Neural progenitor cell (in vitro differentiated cells): ENCODE results near the gene CHPF. TPM values are rescaled to one million over a fixed set of nuclear protein-coding genes. Genes with fewer than 3 reads are reported as not detected.

Experiments
- DNase-seq: peaks from one replicate; pipeline ENCODE4 v3.0.0-alpha.2; 2016; ENCODE audit warnings: low spot score
- H2AFZ ChIP-seq: fragments of 200-600 bp; sonication (generic); replicated peaks from 2 replicates; pipeline ENCODE4 v1.6.1; 2016; ENCODE audit warnings: antibody characterized with exemption
- H3F3A ChIP-seq: fragments of 200-600 bp; sonication (generic); 2 replicates; pipeline ENCODE4 v1.6.1; 2016; ENCODE audit warnings: antibody characterized with exemption, low read depth
- H3K27ac ChIP-seq: fragments of 200-600 bp; sonication (generic); 2 replicates; pipeline ENCODE4 v1.5.1; 2016; ENCODE audit warnings: mild to moderate bottlenecking
- H3K27me3 ChIP-seq: fragments of 200-600 bp; sonication (generic); 2 replicates; pipeline ENCODE4 v1.6.1; 2016; ENCODE audit warnings: mild to moderate bottlenecking, moderate library complexity
- H3K36me3 ChIP-seq: fragments of 200-600 bp; sonication (generic); 2 replicates; pipeline ENCODE4 v1.5.1; 2016
- H3K4me1 ChIP-seq: fragments of 200-600 bp; sonication (generic); 2 replicates; pipeline ENCODE4 v1.6.1; 2016; ENCODE audit warnings: mixed run types
- H3K4me2 ChIP-seq: fragments of 200-600 bp; sonication (generic); 2 replicates; pipeline ENCODE4 v1.6.1; 2016
- H3K4me3 ChIP-seq: fragments of 200-600 bp; sonication (generic); 2 replicates; pipeline ENCODE4 v1.5.1; 2016
- H3K79me2 ChIP-seq: fragments of 200-600 bp; sonication (generic); 2 replicates; pipeline ENCODE4 v1.6.1; 2016; ENCODE audit warnings: low read depth
- H3K9ac ChIP-seq: fragments of 200-600 bp; sonication (generic); 2 replicates; pipeline ENCODE4 v1.6.1; 2016
- H3K9me3 ChIP-seq: fragments of 200-600 bp; sonication (generic); 2 replicates; pipeline ENCODE4 v1.5.1; 2016; ENCODE audit warnings: low read depth
- H4K20me1 ChIP-seq: fragments of 200-600 bp; sonication (generic); 2 replicates; pipeline ENCODE4 v1.6.1; 2016; ENCODE audit warnings: low read depth
- H3K27ac Mint-ChIP-seq: 3 replicates; pipeline ENCODE4 v1.8.0; 2021; ENCODE audit warnings: mixed read lengths
- H3K27me3 Mint-ChIP-seq: 2 replicates; pipeline ENCODE4 v1.8.0; 2022; ENCODE audit warnings: low read depth, mild to moderate bottlenecking, inconsistent platforms, moderate library complexity, mixed read lengths; ENCODE audit not compliant: insufficient read depth
- H3K36me3 Mint-ChIP-seq: 3 replicates; pipeline ENCODE4 v1.8.0; 2021; ENCODE audit warnings: mixed read lengths
- H3K4me1 Mint-ChIP-seq: 3 replicates; pipeline ENCODE4 v1.8.0; 2021; ENCODE audit warnings: mixed read lengths
- H3K4me3 Mint-ChIP-seq: 3 replicates; pipeline ENCODE4 v1.8.0; 2021; ENCODE audit warnings: mild to moderate bottlenecking, moderate library complexity, mixed read lengths
- H3K9me3 Mint-ChIP-seq: 3 replicates; pipeline ENCODE4 v1.8.0; 2020; ENCODE audit warnings: mixed read lengths
- EZH2 ChIP-seq: fragments of 200-600 bp; sonication (generic); IDR thresholded peaks from 2 replicates; pipeline ENCODE4 v1.6.1; 2017; ENCODE audit warnings: antibody characterized with exemption, mild to moderate bottlenecking, moderate library complexity
- EZH2phosphoT487 ChIP-seq: fragments of 200-600 bp; sonication (generic); IDR thresholded peaks from 2 replicates; pipeline ENCODE4 v1.6.1; 2017; ENCODE audit warnings: antibody characterized with exemption
- total RNA-seq: library from RNA; depleted of rRNA; stranded (reverse); fragments of >200 nt; gene quantifications from 2 replicates; pipeline ENCODE4 v1.2.3, GENCODE V29; 2015; ENCODE audit warnings: low replicate concordance
- TF ChIP-seq, protein P1 (sequence below): fragments of 200-600 bp; sonication (generic); IDR thresholded peaks from 2 replicates; pipeline ENCODE4 v1.5.1; 2017; ENCODE audit warnings: antibody characterized with exemption, mild to moderate bottlenecking

CHPF gene
- total RNA-seq, 1 donor from 2014 or later: 6.7 TPM

DNA sequence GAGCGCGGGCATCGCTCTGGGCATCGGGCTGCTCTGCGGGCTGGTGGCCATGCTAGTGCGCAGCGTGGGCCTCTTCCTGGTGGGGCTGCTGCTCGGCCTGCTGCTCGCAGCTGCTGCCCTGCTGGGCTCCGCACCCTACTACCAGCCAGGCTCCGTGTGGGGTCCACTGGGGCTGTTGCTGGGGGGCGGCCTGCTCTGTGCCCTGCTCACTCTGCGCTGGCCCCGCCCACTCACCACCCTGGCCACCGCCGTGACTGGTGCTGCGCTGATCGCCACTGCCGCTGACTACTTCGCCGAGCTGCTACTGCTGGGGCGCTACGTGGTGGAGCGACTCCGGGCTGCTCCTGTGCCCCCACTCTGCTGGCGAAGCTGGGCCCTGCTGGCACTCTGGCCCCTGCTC, 4.0 kb upstream of the CHPF start:
- H2AFZ ChIP-seq: no peak overlapping the region
- H4K20me1 ChIP-seq: peaks cover 19% of the 10 kb centered on the region
- TF ChIP-seq EZH2 (no peak), EZH2phosphoT487 (no peak)
- TF ChIP-seq, protein P1, sequence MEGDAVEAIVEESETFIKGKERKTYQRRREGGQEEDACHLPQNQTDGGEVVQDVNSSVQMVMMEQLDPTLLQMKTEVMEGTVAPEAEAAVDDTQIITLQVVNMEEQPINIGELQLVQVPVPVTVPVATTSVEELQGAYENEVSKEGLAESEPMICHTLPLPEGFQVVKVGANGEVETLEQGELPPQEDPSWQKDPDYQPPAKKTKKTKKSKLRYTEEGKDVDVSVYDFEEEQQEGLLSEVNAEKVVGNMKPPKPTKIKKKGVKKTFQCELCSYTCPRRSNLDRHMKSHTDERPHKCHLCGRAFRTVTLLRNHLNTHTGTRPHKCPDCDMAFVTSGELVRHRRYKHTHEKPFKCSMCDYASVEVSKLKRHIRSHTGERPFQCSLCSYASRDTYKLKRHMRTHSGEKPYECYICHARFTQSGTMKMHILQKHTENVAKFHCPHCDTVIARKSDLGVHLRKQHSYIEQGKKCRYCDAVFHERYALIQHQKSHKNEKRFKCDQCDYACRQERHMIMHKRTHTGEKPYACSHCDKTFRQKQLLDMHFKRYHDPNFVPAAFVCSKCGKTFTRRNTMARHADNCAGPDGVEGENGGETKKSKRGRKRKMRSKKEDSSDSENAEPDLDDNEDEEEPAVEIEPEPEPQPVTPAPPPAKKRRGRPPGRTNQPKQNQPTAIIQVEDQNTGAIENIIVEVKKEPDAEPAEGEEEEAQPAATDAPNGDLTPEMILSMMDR: no peak
- no peaks in the 10 kb centered on the region for H3K9me3 ChIP-seq
- H3K4me3 ChIP-seq: no peak overlapping the region
- DNase-seq: no peak
- H3K36me3 ChIP-seq: no peaks in the 10 kb centered on the region
- no peak overlapping the region for H3K27ac ChIP-seq
- H3K79me2 ChIP-seq: no peaks in the 10 kb centered on the region
- Mint-ChIP-seq H3K9me3 (no peaks in the 10 kb centered on the region), H3K4me1 (peaks cover 23% of the 10 kb centered on the region), H3K27me3 (peaks cover 21% of the 10 kb centered on the region), H3K4me3 (no peak overlapping the region), H3K36me3 (peaks cover 7% of the 10 kb centered on the region), H3K27ac (no peak overlapping the region)
- peaks cover 44% of the 10 kb centered on the region for H3K27me3 ChIP-seq
- peaks cover 10% of the 10 kb centered on the region for H3K4me1 ChIP-seq
- peaks cover 20% of the 10 kb centered on the region for H3F3A ChIP-seq
- no peak overlapping the region for H3K9ac ChIP-seq
- H3K4me2 ChIP-seq: no peak overlapping the region

DNA sequence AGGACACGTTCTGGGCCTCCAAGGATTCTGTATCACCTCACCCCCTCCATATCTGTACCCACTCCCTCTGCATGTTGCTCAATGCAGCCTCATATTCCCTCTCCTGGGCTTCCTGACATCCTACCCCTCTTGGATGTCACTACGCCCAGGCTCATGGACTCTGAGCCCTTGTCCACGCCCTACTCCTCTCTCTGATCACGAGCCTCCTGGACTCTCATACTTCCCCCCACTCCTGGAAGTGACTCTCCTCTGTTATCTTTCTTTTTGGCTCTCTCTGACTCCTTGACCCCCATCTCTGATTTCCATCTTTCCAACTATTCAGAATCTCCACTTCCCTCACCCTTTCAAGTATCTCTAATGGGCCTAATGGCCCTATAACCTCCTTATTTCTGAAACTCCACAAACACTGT, 2.3 kb upstream of the CHPF start:
- DNase-seq: no peak
- H3K27ac Mint-ChIP-seq: no peak overlapping the region
- Histone ChIP-seq H3K27me3 (peaks cover 39% of the 10 kb centered on the region), H3K9me3 (no peaks in the 10 kb centered on the region), H3K9ac (no peak overlapping the region), H4K20me1 (peaks cover 26% of the 10 kb centered on the region), H3K4me3 (no peak overlapping the region), H2AFZ (no peak overlapping the region), H3K36me3 (no peaks in the 10 kb centered on the region), H3K4me1 (peaks cover 13% of the 10 kb centered on the region), H3K79me2 (no peaks in the 10 kb centered on the region), H3K27ac (no peak overlapping the region), H3F3A (peaks cover 22% of the 10 kb centered on the region), H3K4me2 (no peak overlapping the region)
- H3K4me3 Mint-ChIP-seq: peak overlapping the region; percentile 7
- TF ChIP-seq EZH2phosphoT487: no peak
- TF ChIP-seq, protein P1: no peak
- TF ChIP-seq EZH2: no peak
- no peaks in the 10 kb centered on the region for H3K9me3 Mint-ChIP-seq
- peaks cover 22% of the 10 kb centered on the region for H3K4me1 Mint-ChIP-seq
- H3K27me3 Mint-ChIP-seq: peaks cover 23% of the 10 kb centered on the region
- H3K36me3 Mint-ChIP-seq: peaks cover 10% of the 10 kb centered on the region

DNA sequence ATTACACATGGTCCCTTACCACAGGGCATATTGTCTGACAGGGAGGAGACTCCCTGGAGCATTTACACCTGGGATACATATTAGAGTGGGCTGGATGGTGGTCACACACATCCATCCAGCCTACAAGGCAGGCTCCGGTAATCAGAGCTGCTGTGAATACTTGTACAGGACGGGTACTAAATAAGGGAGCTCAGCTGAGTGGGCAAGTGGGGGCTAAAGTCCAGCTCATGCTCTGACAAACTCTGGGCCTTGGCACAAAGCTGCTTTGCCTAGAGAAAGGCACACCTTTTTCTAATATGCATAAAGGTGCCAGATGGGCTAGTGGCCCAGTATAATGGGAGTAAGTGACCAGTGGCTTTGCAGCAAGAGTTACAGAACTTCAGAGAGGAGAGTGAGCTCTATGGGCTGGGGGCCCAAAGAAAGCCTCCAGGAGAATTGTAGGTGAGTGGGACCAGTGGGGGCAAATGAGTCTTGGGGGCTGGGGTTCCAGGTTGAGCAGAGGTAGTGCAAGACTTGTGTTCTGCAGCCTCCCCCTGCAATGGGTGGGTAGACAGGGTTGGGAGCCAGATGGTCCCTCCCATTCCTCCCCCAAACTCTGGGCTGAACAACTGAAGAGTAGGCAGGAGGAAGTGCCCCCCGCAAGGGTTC, 1.8 kb upstream of the CHPF start:
- TF ChIP-seq EZH2phosphoT487: no peak
- TF ChIP-seq, protein P1: no peak
- TF ChIP-seq EZH2: no peak
- H3K79me2 ChIP-seq: no peaks in the 10 kb centered on the region
- H3K9me3 Mint-ChIP-seq: no peaks in the 10 kb centered on the region
- H3K4me1 Mint-ChIP-seq: peaks cover 19% of the 10 kb centered on the region
- H2AFZ ChIP-seq: no peak overlapping the region
- DNase-seq: no peak
- H3K9ac ChIP-seq: no peak overlapping the region
- H3K36me3 ChIP-seq: no peaks in the 10 kb centered on the region
- no peak overlapping the region for H3K27ac Mint-ChIP-seq
- H3K4me2 ChIP-seq: no peak overlapping the region
- H3K9me3 ChIP-seq: no peaks in the 10 kb centered on the region
- no peak overlapping the region for H3K4me3 ChIP-seq
- peaks cover 33% of the 10 kb centered on the region for H3K27me3 ChIP-seq
- H3K36me3 Mint-ChIP-seq: peaks cover 13% of the 10 kb centered on the region
- peaks cover 13% of the 10 kb centered on the region for H3K4me1 ChIP-seq
- peak overlapping the region; percentile 92 for H3K4me3 Mint-ChIP-seq
- peaks cover 21% of the 10 kb centered on the region for H4K20me1 ChIP-seq
- peaks cover 22% of the 10 kb centered on the region for H3K27me3 Mint-ChIP-seq
- H3F3A ChIP-seq: peaks cover 22% of the 10 kb centered on the region
- H3K27ac ChIP-seq: no peak overlapping the region
